Large intestine (tissue), 3 donors: ENCODE measurements around the gene SYCE3. TPM values are rescaled to one million over a fixed set of nuclear protein-coding genes. Genes with fewer than 3 reads are reported as not detected.

Source experiments
- DNase-seq, 2 donors: peaks; one replicate each; pipeline versions ENCODE4 v3.0.0 to v3.0.0-alpha.2; 2013
- H3K27ac ChIP-seq: one replicate; pipeline ENCODE4 v1.5.1; 2013; ENCODE audit warnings: low read length
- H3K27me3 ChIP-seq: 2 replicates; pipeline ENCODE4 v1.6.1; 2013; ENCODE audit warnings: low read length; ENCODE audit not compliant: control insufficient read depth, insufficient read depth
- H3K36me3 ChIP-seq: 2 replicates; pipeline ENCODE4 v1.6.1; 2013; ENCODE audit warnings: low read length; ENCODE audit not compliant: control insufficient read depth, insufficient read depth
- H3K4me1 ChIP-seq: one replicate; pipeline ENCODE4 v1.6.1; 2013; ENCODE audit warnings: low read length; ENCODE audit not compliant: control insufficient read depth, insufficient read depth
- H3K4me3 ChIP-seq: one replicate; pipeline ENCODE4 v1.5.1; 2013; ENCODE audit warnings: low read length
- H3K9me3 ChIP-seq: one replicate; pipeline ENCODE4 v1.6.1; 2013; ENCODE audit warnings: mild to moderate bottlenecking, low read depth, low read length, moderate library complexity; ENCODE audit not compliant: control insufficient read depth
- WGBS: methylation state at CpG from one replicate; pipeline ENCODE4 v1.1.5; 2013; ENCODE audit warnings: low lambda C conversion rate; ENCODE audit not compliant: insufficient coverage; 5-methylcytosine and 5-hydroxymethylcytosine counted together
- polyA plus RNA-seq: library from polyadenylated mRNA; unstranded; fragments of 120-200 nt; gene quantifications from one replicate; pipeline ENCODE4 v1.2.1, GENCODE V29; 2013

SYCE3 gene
- polyA plus RNA-seq, 1 donor: not detected

DNA sequence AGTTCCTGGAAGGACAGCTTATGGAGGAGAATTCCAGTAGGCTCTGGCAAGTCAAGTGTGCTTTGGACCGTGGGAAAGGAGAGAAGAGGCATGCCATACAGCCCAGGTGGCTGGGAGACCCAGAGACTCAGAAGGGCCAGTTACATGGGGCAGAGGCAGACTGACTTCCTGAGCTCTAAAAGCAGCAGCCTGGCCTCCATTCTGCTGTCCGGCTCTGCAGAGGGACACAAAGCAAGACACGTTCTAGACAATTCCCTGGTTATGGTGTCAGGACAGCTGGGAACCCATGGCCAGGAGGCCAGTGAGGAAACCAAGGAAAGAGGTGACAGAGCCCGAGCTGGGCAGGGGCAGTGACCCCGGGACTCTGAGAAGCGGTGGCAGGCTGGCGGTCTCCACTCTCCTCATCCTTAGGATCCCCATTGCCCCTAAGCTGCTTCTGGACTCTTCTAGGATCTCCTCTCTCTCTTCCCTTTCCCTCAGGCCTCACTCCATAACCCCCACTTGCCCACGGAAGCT is 12.8 kb upstream of the SYCE3 start:
- H3K27ac ChIP-seq: no peak overlapping the region
- H3K4me1 ChIP-seq: peaks cover 19% of the 10 kb centered on the region
- H3K36me3 ChIP-seq: peaks cover 24% of the 10 kb centered on the region
- no peaks in the 10 kb centered on the region for H3K9me3 ChIP-seq
- H3K27me3 ChIP-seq: no peaks in the 10 kb centered on the region
- no peak overlapping the region for H3K4me3 ChIP-seq
- no CpG with 5 or more reads among the region's 8 CpGs for WGBS
- no peak for DNase-seq

- H3K36me3 ChIP-seq: peaks cover 18% of the 10 kb centered on the region
These were observed 11.7 kb upstream of the SYCE3 start for GRCh38 chr22:50574383-50574755.

DNA sequence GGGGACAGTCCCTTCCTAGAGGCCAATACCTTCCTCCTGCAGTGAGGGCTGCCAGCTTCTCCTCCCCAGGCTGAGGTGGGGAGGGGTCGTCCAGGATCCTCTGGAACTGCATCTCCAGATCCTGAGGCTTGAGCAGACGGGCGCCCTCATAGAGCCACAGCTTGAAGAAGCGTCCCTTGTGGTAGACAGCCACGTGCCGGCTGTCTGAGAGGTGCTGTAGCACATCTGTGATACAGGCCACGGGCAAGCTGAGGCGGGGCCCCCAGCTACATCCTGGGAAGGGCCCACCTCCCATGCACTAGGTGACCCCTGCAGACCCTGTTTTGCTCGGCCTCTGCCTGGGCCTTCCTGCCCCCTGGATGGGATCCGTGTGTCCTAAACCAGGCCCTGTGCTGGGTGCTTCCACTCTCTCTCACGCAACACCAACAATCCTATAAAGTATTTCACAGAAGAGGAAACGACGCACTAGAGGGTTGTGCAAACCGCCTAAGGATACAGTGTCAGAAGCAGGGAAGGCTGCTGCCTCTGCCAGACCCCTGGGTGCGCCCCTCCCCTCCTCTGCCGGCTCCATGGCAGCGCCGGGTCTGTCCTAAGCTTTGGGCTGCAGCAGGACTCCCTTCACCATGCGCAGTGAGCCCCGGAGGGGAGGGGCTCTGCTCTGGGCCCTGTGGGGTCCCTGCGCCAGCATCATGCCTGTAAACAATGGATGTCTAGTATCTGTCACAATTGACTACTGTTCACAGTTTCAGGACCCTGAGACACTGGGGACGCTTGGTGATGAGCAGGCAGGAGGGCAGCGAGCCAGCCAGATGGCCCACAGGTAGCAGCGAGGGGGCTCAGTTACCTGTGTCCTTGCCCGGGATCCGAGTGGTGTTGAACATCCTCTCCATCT is 11.0 kb upstream of the SYCE3 start:
- no peak for DNase-seq
- WGBS: no CpG with 5 or more reads among the region's 26 CpGs
- Histone ChIP-seq H3K27ac (no peak overlapping the region), H3K4me3 (no peak overlapping the region), H3K4me1 (peaks cover 6% of the 10 kb centered on the region), H3K27me3 (no peaks in the 10 kb centered on the region), H3K36me3 (peaks cover 15% of the 10 kb centered on the region), H3K9me3 (no peaks in the 10 kb centered on the region)

More at GRCh38 chr22:50574383-50574755, 11.7 kb upstream of the SYCE3 start:
- no CpG with 5 or more reads among the region's 11 CpGs for WGBS
- H3K27me3 ChIP-seq: no peaks in the 10 kb centered on the region
- H3K4me3 ChIP-seq: no peak overlapping the region
- no peak for DNase-seq
- no peak overlapping the region for H3K27ac ChIP-seq
- H3K9me3 ChIP-seq: no peaks in the 10 kb centered on the region
- H3K4me1 ChIP-seq: peaks cover 12% of the 10 kb centered on the region

- Histone ChIP-seq H3K4me3 (no peak overlapping the region), H3K9me3 (no peaks in the 10 kb centered on the region), H3K36me3 (peaks cover 17% of the 10 kb centered on the region), H3K27me3 (no peaks in the 10 kb centered on the region), H3K27ac (no peak overlapping the region), H3K4me1 (no peaks in the 10 kb centered on the region)
- WGBS: no CpG with 5 or more reads among the region's 11 CpGs
- no peak for DNase-seq
These were observed 10.2 kb upstream of the SYCE3 start for GRCh38 chr22:50572965-50573364.

GRCh38 chr22:50571264-50572175 is 8.8 kb upstream of the SYCE3 start:
- H3K27ac ChIP-seq: no peak overlapping the region
- no peak overlapping the region for H3K4me3 ChIP-seq
- no peaks in the 10 kb centered on the region for H3K4me1 ChIP-seq
- H3K9me3 ChIP-seq: no peaks in the 10 kb centered on the region
- WGBS: no CpG with 5 or more reads among the region's 26 CpGs
- no peaks in the 10 kb centered on the region for H3K27me3 ChIP-seq
- DNase-seq: no peak
- peaks cover 19% of the 10 kb centered on the region for H3K36me3 ChIP-seq

- WGBS: no CpG with 5 or more reads among the region's 12 CpGs
- H3K27me3 ChIP-seq: no peaks in the 10 kb centered on the region
- H3K4me3 ChIP-seq: no peak overlapping the region
- H3K9me3 ChIP-seq: no peaks in the 10 kb centered on the region
- no peaks in the 10 kb centered on the region for H3K4me1 ChIP-seq
- no peak for DNase-seq
- peaks cover 19% of the 10 kb centered on the region for H3K36me3 ChIP-seq
- no peak overlapping the region for H3K27ac ChIP-seq
These were observed 8.1 kb upstream of the SYCE3 start for GRCh38 chr22:50570861-50571260.

DNA sequence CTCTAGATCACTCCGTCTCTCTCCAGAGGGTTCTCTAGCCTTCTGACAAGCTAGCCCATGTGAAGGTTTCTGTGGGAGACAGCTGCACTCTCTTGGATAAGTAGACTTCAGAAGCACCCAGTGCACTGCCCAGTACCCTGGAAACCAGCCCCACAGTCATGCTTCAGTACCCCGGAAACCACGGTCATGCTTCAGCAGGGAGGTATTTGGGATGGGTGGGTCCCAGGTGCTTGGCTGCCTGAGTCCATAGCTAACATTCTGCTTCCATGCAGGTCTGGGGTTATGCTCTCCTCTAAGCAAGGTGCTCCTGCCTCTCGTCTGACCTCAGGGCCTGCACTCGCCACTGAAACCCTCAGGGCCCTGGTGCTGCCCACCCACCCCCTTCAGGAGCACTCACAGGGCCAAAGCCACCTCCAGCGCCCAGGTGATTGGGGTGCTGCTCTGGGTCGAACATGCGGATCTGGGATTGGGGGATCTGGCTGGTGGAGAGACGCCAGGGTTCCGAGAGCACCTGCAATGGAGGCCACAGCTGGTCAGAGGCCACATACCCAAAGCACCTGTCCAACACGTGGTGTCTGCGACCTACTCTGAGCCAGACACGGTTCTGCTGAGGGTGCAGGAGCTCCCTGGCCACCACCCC is 7.3 kb upstream of the SYCE3 start:
- Histone ChIP-seq H3K4me1 (no peaks in the 10 kb centered on the region), H3K36me3 (peaks cover 19% of the 10 kb centered on the region), H3K4me3 (no peak overlapping the region), H3K9me3 (no peaks in the 10 kb centered on the region), H3K27me3 (no peaks in the 10 kb centered on the region), H3K27ac (no peak overlapping the region)
- no CpG with 5 or more reads among the region's 13 CpGs for WGBS
- DNase-seq: no peak

GRCh38 chr22:50569041-50569459 is 6.3 kb upstream of the SYCE3 start:
- H3K36me3 ChIP-seq: peaks cover 19% of the 10 kb centered on the region
- H3K27ac ChIP-seq: no peak overlapping the region
- no peaks in the 10 kb centered on the region for H3K9me3 ChIP-seq
- peak in 1 of 2 donors; percentile 31 for DNase-seq
- H3K4me1 ChIP-seq: no peaks in the 10 kb centered on the region
- WGBS: no CpG with 5 or more reads among the region's 8 CpGs
- H3K27me3 ChIP-seq: no peaks in the 10 kb centered on the region
- no peak overlapping the region for H3K4me3 ChIP-seq

- no peak overlapping the region for H3K27ac ChIP-seq
- no peak overlapping the region for H3K4me3 ChIP-seq
- no peaks in the 10 kb centered on the region for H3K27me3 ChIP-seq
- peaks cover 19% of the 10 kb centered on the region for H3K36me3 ChIP-seq
- DNase-seq: peak in 1 of 2 donors; percentile 68
- no CpG with 5 or more reads among the region's 7 CpGs for WGBS
- H3K4me1 ChIP-seq: peaks cover 3% of the 10 kb centered on the region
- no peaks in the 10 kb centered on the region for H3K9me3 ChIP-seq
These were observed 5.9 kb upstream of the SYCE3 start for GRCh38 chr22:50568626-50569025.

DNA sequence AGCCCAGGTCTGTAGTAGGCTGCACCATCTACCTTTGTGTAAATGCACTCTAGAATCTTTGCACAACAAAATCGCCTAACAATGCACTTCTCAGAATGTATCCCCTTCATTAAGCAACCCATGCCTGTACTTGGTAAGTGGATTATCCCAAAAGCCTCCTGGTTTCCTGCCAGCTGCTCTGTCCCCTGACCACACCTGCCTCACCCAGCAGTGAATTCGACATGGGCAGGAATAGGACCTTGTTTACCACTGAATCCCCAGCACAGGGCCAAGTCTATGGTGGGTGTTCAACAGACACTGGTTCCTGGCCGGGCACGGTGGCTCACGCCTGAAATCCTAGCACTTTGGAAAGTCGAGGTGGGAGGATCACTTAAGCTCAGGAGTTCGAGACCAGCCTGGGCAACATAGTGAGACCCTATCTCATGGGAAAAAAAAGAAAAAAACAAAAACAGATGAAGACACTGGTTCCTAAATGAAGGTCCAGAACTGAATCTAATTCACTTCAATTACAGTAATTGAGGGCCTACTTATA is 5.1 kb upstream of the SYCE3 start:
- H3K4me1 ChIP-seq: peaks cover 6% of the 10 kb centered on the region
- H3K36me3 ChIP-seq: peaks cover 19% of the 10 kb centered on the region
- WGBS: 100% methylated on average over 3 of the region's 7 CpGs
- H3K4me3 ChIP-seq: no peak overlapping the region
- H3K27me3 ChIP-seq: no peaks in the 10 kb centered on the region
- H3K27ac ChIP-seq: no peak overlapping the region
- no peak for DNase-seq
- H3K9me3 ChIP-seq: no peaks in the 10 kb centered on the region
